Retinal pigment epithelial cell (primary cell): ENCODE results near the gene TMEM131.
A peak's percentile ranks its signal among the peaks of the same experiment; 100 is the strongest.
"Not testable (repeated sequence)": the region's sequence is repeated elsewhere in the genome, so short reads cannot be mapped to it uniquely, and the experiment has no call there.

Source experiments
- DNase-seq: peaks from one replicate; pipeline ENCODE4 v3.0.0-alpha.2; 2010; ENCODE audit warnings: low read depth
- H3K4me3 ChIP-seq: 2 replicates; pipeline ENCODE4 v1.5.1; 2011; ENCODE audit warnings: mild to moderate bottlenecking, low read length, control low read depth, moderate library complexity
- TF ChIP-seq, protein P1 (sequence below): conservative IDR thresholded peaks from 2 replicates; pipeline ENCODE4 v1.5.1; 2011; ENCODE audit warnings: low read depth, low read length, control low read depth, inconsistent platforms

Gene TMEM131, protein sequence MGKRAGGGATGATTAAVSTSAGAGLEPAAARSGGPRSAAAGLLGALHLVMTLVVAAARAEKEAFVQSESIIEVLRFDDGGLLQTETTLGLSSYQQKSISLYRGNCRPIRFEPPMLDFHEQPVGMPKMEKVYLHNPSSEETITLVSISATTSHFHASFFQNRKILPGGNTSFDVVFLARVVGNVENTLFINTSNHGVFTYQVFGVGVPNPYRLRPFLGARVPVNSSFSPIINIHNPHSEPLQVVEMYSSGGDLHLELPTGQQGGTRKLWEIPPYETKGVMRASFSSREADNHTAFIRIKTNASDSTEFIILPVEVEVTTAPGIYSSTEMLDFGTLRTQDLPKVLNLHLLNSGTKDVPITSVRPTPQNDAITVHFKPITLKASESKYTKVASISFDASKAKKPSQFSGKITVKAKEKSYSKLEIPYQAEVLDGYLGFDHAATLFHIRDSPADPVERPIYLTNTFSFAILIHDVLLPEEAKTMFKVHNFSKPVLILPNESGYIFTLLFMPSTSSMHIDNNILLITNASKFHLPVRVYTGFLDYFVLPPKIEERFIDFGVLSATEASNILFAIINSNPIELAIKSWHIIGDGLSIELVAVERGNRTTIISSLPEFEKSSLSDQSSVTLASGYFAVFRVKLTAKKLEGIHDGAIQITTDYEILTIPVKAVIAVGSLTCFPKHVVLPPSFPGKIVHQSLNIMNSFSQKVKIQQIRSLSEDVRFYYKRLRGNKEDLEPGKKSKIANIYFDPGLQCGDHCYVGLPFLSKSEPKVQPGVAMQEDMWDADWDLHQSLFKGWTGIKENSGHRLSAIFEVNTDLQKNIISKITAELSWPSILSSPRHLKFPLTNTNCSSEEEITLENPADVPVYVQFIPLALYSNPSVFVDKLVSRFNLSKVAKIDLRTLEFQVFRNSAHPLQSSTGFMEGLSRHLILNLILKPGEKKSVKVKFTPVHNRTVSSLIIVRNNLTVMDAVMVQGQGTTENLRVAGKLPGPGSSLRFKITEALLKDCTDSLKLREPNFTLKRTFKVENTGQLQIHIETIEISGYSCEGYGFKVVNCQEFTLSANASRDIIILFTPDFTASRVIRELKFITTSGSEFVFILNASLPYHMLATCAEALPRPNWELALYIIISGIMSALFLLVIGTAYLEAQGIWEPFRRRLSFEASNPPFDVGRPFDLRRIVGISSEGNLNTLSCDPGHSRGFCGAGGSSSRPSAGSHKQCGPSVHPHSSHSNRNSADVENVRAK (N-terminal part only)

DNA sequence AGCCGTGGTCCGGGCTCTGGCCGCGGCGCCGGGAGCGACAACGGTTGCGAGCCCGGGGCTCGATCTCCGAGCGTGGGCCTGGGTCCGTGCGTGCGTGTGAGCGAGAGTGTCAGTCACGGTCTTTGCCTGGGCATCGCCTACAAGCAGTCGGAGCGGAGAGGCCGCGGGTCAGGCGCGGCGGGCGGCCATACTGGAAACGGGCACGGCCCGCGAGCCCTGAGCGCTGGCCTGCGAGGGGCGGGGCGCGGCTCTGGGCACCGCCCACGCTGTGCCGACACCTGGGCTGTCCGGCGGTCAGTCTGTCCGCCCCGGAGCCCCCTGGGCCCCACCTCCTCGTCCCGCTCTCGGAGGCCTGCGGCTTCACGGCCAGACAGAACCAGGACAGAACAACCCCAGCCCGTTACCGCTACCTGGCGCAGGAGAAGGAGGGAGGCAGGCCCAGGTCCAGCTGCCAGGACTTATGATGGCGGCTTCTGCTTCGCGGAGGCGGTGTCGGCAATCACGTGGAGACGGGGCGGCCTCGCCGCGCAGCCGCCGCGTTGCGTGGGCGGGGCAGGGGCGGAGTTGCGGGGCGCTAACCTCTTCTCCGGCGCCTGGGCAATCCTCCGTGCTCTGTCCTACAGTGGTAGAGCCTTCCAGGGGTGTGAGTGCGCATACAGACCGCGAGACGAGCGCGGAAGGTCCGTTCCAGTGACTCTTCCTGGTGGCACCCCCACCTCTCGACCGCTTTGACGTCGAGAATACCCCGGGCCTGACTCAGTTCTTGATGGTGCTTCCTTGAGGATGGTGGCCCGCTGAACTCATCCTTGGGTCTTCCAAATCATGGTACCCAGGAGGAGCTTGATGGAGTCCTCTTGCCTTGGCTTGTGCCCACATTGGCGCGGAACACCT lies at the start of gene TMEM131:
Gene TMEM131, minus strand, starts transcription at position 215 of the 891 bp plus-strand sequence. CDS start 286 bp downstream, outside the sequence.
- TF ChIP-seq, protein P1, sequence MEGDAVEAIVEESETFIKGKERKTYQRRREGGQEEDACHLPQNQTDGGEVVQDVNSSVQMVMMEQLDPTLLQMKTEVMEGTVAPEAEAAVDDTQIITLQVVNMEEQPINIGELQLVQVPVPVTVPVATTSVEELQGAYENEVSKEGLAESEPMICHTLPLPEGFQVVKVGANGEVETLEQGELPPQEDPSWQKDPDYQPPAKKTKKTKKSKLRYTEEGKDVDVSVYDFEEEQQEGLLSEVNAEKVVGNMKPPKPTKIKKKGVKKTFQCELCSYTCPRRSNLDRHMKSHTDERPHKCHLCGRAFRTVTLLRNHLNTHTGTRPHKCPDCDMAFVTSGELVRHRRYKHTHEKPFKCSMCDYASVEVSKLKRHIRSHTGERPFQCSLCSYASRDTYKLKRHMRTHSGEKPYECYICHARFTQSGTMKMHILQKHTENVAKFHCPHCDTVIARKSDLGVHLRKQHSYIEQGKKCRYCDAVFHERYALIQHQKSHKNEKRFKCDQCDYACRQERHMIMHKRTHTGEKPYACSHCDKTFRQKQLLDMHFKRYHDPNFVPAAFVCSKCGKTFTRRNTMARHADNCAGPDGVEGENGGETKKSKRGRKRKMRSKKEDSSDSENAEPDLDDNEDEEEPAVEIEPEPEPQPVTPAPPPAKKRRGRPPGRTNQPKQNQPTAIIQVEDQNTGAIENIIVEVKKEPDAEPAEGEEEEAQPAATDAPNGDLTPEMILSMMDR = no peak
- peak; percentile 67 for DNase-seq
- peak within 1 kb of the TSS; percentile 92 for H3K4me3 ChIP-seq

DNA sequence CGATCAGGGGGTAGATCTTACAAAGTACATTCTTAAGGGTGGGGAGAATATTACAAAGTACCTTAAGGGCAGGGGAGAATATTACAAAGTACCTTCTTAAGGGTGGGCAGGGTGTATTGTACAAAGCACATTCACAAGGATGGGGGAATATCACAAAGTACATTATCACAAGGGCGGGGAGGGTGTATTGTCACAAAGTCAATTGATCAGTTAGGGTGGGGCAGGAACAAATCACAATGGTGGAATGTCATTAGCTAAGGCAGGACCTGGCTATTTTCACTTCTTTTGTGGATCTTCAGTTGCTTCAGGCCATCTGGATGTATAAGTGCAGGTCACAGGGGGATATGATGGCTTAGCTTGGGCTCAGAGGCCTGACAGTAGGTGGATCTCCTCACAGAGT lies 49.0 kb upstream of the TMEM131 start:
- not testable (repeated sequence) for DNase-seq, H3K4me3 ChIP-seq

DNA sequence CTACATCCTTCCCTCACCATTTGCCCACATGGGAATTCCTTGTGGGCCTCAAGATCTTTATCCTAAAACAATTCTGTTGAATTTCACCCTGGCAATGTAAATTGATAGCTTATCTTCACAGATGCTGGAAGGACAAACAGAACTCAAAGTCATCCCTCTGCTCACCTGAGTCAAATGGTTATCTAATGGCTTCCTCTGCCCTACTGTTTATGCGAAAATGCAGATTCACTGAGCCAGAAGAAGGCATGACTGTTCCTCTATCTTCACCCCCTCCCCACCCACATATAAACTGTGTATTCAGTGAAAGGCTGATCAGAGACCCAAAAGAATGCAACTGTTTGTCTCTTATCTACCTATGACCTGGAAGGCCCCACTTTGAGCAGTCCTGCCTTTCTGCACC lies 47.4 kb upstream of the TMEM131 start:
- DNase-seq = no peak
- no peak overlapping the region for H3K4me3 ChIP-seq
- TF ChIP-seq, protein P1 = no peak

DNA sequence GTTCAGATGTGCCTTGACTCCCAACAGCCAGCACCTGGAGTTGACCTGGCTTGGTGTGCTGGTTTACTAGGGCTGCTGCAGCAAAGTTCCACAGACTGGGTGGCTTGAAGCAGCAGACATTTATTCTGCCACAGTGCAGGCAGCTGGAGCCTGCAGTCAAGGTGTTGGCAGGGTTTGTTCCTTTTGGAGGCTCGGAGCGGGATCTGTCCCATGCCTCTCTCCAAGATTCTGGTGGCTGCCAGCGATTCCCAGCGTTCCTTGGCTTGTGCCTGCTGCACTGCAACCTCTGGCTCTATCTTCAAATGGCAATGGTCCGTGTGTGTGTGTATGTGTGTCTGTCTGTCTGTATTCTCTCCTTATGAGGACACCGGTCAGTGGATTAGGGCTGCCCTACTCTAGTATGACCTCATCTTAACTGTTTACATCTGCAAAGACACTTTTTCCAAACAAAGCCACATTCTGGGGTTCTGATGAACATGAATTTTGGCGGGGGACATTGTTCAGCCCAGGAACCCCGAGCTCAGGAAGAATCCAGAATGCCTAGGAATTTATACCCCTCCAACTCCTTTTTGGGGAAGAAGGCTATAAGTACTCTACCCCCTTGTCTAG lies 44.7 kb upstream of the TMEM131 start:
- TF ChIP-seq, protein P1 = no peak
- no peak overlapping the region for H3K4me3 ChIP-seq
- DNase-seq = no peak

DNA sequence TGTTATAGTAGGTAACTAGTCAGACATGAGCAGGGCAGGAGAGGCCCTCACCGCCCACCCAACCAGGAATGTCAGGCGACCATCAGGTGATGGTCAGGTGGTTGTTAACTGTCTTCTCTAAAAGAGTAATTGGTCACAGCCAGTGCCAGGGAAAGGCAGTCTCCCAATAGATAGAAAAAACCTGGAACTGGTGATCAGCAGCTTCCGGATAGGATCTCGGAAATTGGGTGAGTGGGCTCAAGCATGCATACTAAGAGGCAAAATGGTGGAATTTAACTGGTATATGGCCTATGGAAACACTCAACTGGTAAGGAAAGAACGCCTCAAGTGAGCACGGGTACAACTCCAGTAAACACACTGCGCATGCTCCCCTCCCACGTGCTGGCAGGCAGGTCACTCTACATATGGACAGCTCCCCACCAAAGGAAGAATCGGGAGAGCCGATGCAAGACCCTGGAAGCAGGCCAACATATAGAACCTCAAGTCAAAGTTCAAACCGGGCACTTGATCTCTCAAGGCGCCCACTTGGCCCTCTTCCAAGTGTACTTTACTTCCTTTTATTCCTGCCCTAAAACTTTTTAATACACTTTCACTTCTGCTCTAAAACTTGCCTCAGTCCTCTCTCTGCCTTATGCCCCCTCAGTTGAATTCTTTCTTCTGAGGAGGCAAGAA lies 43.5 kb upstream of the TMEM131 start:
- no peak overlapping the region for H3K4me3 ChIP-seq
- TF ChIP-seq, protein P1 = no peak
- no peak for DNase-seq

DNA sequence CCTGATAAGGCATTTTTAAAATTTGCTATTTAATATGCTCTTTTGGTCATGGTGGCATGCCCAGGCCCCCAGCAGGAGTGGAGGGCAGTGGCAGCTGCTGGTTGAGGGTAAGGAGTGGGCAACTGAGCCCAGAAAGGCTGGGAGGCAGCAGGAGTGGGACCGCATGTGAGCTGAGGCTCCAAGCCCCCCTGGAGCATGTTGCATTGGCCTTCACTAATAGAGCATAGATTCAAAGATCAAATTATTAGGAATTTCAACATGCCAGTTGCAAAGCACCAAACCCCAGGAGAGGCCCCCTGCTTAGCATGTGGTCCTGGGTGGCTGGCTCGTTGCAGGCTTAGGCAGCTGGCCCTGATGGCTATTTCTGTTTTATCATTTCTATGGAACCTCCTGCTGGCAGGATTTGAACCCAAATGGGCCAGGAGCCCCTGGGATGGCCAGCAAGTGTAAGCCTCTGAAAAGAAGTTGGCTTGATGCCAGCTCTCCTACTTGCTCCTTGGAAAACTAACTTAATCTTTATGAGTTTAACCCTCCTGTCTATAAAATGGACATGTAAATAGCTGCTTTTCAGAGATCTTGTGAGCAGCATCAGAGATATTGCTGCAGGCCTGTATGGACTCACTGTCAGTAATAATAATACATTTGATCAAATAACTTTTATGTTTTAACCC lies 42.1 kb upstream of the TMEM131 start:
- H3K4me3 ChIP-seq = no peak overlapping the region
- TF ChIP-seq, protein P1 = no peak

More for the DNA sequence above, 42.1 kb upstream of the TMEM131 start:
- DNase-seq = no peak
